Progenitor cell of endocrine pancreas (in vitro differentiated cells): ENCODE data around the gene ZNF776. TPM values are rescaled to one million over a fixed set of nuclear protein-coding genes. Genes with fewer than 3 reads are reported as not detected.
A peak's percentile ranks its signal among the peaks of the same experiment; 100 is the strongest.

Source experiments
- DNase-seq: peaks from one replicate; pipeline ENCODE4 v3.0.0; 2021; ENCODE audit warnings: low spot score; ENCODE audit not compliant: unreplicated experiment
- H3K27ac Mint-ChIP-seq: 2 replicates; pipeline ENCODE4 v1.8.0; 2021; ENCODE audit warnings: mild to moderate bottlenecking, moderate library complexity, mixed read lengths
- H3K27me3 Mint-ChIP-seq: 2 replicates; pipeline ENCODE4 v1.8.0; 2021; ENCODE audit warnings: mixed read lengths
- H3K36me3 Mint-ChIP-seq: 2 replicates; pipeline ENCODE4 v1.8.0; 2022; ENCODE audit warnings: mixed read lengths; ENCODE audit not compliant: insufficient read depth
- H3K4me1 Mint-ChIP-seq: 2 replicates; pipeline ENCODE4 v1.8.0; 2021; ENCODE audit warnings: low read depth, mixed read lengths
- H3K4me3 Mint-ChIP-seq: 2 replicates; pipeline ENCODE4 v1.8.0; 2021; ENCODE audit warnings: low read depth, mild to moderate bottlenecking, moderate library complexity, mixed read lengths
- H3K9me3 Mint-ChIP-seq: 2 replicates; pipeline ENCODE4 v1.8.0; 2021; ENCODE audit warnings: low read depth, mixed read lengths
- total RNA-seq: library from RNA; stranded (reverse); gene quantifications from 2 replicates; pipeline ENCODE4 v1.2.1, GENCODE V29; 2021
- TF ChIP-seq, protein P1 (sequence below): fragments of 200-600 bp; sonication (generic); IDR thresholded peaks from one replicate; pipeline ENCODE4 v1.5.0; 2021; ENCODE audit warnings: antibody characterized with exemption, mild to moderate bottlenecking; ENCODE audit not compliant: unreplicated experiment

ZNF776 gene
- total RNA-seq, 1 donor from 2014 or later, result 35.3 TPM

- no peaks in the 10 kb centered on the region for H3K27me3 Mint-ChIP-seq
- H3K4me1 Mint-ChIP-seq, result no peaks in the 10 kb centered on the region
- peaks cover 50% of the 10 kb centered on the region for H3K36me3 Mint-ChIP-seq
- no peak overlapping the region for H3K4me3 Mint-ChIP-seq
- peaks cover 9% of the 10 kb centered on the region for H3K9me3 Mint-ChIP-seq
- H3K27ac Mint-ChIP-seq, result no peak overlapping the region
- TF ChIP-seq, protein P1, sequence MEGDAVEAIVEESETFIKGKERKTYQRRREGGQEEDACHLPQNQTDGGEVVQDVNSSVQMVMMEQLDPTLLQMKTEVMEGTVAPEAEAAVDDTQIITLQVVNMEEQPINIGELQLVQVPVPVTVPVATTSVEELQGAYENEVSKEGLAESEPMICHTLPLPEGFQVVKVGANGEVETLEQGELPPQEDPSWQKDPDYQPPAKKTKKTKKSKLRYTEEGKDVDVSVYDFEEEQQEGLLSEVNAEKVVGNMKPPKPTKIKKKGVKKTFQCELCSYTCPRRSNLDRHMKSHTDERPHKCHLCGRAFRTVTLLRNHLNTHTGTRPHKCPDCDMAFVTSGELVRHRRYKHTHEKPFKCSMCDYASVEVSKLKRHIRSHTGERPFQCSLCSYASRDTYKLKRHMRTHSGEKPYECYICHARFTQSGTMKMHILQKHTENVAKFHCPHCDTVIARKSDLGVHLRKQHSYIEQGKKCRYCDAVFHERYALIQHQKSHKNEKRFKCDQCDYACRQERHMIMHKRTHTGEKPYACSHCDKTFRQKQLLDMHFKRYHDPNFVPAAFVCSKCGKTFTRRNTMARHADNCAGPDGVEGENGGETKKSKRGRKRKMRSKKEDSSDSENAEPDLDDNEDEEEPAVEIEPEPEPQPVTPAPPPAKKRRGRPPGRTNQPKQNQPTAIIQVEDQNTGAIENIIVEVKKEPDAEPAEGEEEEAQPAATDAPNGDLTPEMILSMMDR, result no peak
- DNase-seq, result no peak
These were observed 12.5 kb downstream of the ZNF776 start for GRCh38 chr19:57759096-57759495.

DNA sequence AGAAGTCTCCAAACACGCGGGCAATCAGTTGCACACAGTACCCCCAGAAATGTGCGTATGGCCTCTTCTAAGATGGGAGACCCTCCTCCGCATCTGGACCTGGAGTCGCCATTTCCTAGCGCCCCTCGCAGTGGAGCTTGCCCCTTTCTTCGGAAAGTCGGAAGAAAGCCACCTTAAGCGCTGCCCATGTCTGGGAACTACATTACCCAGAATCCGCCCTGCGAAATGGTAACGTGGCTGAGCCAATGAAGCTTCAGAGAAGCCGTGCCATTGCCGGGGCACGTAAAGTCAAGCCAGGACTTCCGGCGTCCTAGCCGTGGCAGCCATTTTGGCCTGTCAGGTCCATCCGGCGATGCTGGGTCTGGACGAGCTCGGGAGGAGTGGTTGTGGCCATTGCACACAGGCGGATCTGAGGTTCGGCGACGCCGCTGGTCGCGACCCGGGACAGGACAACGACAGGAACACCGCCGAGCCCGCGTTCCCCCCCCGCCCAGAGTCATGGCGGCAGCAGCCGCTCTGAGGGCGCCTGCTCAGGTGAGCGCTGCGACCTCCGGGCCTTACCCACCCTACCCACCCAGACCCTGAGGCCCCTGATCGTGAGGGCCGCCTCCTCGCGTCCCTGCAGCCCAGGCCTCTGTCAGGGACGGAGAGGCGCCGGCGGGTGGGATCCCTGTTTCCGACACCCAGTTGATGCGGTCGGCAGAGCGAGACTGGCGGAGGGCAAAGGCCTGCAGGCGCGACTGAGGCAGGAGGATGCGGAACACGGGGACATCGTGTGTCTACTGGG is 22.9 kb downstream of the ZNF776 start, which contains the start of gene ZNF586:
Gene ZNF586 (plus strand): TSS at position 332 of the 787 bp plus-strand sequence. CDS start 167 bp downstream, at position 499.
- peaks cover 48% of the 10 kb centered on the region for H3K36me3 Mint-ChIP-seq
- peaks cover 13% of the 10 kb centered on the region for H3K4me1 Mint-ChIP-seq
- H3K9me3 Mint-ChIP-seq, result peaks cover 7% of the 10 kb centered on the region
- H3K27me3 Mint-ChIP-seq, result no peaks in the 10 kb centered on the region
- H3K4me3 Mint-ChIP-seq, result peak within 1 kb of the TSS; percentile 94
- H3K27ac Mint-ChIP-seq, result peak within 1 kb of the TSS; percentile 95
- DNase-seq, result peak; percentile 72
- TF ChIP-seq, protein P1, result no peak

DNA sequence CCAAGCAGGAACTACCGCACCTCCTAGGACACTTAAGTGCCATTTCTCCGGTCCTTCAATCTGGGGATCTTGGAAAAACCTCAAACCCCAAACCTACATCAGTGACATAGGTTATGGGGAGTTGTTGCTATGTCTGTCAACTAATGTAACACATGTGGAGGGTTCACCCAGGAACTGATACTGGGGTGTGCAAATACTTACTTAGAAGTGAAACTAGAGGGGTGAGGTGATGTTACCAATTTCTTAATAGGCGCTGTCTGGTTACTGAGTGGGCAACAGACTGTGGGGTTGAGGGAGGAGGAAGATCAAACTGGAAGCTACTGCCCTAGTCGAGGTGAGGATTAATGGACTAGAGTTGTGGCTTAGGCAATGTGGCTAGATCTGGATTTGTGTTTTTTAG is 24.8 kb downstream of the ZNF776 start:
- Mint-ChIP-seq H3K4me1 (peaks cover 13% of the 10 kb centered on the region), H3K27ac (peak overlapping the region; percentile 11), H3K4me3 (peak overlapping the region; percentile 7), H3K27me3 (no peaks in the 10 kb centered on the region), H3K9me3 (peaks cover 14% of the 10 kb centered on the region), H3K36me3 (peaks cover 56% of the 10 kb centered on the region)
- TF ChIP-seq, protein P1, result no peak
- no peak for DNase-seq

DNA sequence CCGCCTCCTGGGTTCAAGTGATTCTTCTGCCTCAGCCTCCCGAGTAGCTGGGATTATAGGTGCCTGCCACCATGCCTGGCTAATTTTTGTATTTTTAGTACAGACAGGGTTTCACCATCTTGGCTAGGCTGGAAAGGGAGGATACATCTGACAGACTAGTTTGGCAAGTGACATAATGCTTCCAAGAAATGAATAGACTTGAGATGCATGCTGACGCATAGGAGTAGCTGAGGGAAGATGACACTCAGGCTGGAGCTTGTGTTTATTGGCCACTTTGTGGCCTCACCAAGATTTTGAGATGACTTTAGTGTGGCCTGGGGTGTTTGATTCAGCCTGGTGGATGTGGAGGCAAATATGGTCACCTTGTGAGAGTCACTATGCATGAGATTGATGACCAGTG is 26.9 kb downstream of the ZNF776 start:
- no peak overlapping the region for H3K4me3 Mint-ChIP-seq
- H3K4me1 Mint-ChIP-seq, result peaks cover 13% of the 10 kb centered on the region
- H3K27me3 Mint-ChIP-seq, result no peaks in the 10 kb centered on the region
- H3K36me3 Mint-ChIP-seq, result peaks cover 68% of the 10 kb centered on the region
- peaks cover 25% of the 10 kb centered on the region for H3K9me3 Mint-ChIP-seq
- H3K27ac Mint-ChIP-seq, result no peak overlapping the region
- DNase-seq, result no peak
- TF ChIP-seq, protein P1, result no peak

DNA sequence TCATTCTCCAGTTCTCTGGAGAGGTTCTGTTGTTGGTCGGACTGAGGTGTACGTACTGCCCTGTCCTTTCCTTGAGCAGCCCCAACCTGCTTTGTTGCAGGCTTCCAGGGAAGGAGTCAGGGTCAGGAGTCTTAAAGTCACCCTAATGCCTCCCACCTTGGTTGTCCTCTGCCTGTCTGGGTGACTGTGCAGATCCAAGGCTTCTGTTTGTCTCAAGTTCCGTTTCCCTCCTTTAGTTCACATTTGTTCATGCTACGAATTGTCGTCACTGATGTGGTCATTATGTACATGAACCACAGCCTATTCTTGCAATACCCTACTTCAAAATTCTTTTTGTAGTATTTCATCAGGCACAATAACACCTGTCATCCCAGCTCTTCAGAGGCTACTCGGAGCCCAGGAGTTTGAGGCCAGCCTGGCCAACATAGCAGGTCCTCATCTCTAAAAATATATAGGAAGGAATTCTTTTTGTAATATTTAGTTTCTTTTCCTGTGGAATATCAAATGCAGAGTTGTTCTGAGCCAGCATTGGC is 30.2 kb downstream of the ZNF776 start:
- no peaks in the 10 kb centered on the region for H3K27me3 Mint-ChIP-seq
- H3K4me3 Mint-ChIP-seq, result no peak overlapping the region
- H3K9me3 Mint-ChIP-seq, result peaks cover 53% of the 10 kb centered on the region
- DNase-seq, result no peak
- H3K27ac Mint-ChIP-seq, result peak overlapping the region; percentile 52
- TF ChIP-seq, protein P1, result no peak
- H3K4me1 Mint-ChIP-seq, result no peaks in the 10 kb centered on the region
- H3K36me3 Mint-ChIP-seq, result peaks cover 84% of the 10 kb centered on the region
